ENCODE data around the gene CFAP45. TPM values are rescaled to one million over a fixed set of nuclear protein-coding genes. Genes with fewer than 3 reads are reported as not detected.

Gene CFAP45
- total RNA-seq, 2 experiments from 2014 or later, result 0.63 TPM; not detected in 1

DNA sequence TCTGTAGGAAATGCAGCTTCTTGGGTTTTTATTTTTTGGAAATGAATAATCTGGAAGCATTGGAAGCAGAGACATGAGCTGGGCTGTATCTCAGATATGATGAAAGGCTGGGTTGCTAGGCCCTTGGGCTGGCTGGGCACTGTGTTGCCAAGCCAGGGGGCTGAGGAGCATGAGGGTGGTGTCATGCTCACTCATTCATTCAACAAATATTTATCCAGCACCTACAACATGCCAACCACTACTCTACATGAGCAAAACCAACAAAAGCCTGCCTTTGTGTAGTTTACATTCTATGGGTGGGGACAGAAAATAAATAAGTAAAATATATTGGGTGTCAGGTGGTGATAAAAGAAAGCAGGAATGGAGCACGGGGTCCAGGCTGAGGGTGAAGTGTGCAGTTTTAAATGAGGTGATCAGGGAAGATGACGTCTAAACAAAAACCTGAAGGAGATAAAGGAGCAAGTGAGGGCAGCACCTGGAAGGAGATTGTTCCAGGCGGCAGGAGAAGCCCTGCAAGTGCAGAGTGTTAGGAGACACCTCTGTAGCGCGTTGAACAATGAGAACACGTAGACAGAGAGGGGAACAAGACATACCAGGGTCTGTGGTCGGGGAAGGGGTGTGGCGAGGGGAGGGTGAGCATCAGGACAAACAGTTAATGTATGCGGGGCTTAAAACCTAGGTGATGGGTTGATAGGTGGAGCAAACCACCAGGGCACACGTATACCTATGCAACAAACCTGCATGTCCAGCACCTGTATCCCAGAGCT is 14.5 kb upstream of the CFAP45 start:
- DNase-seq (ENCODE audit: low spot score), result no peak
- Histone ChIP-seq H3K9me3 (ENCODE audit: low read length) (no peaks in the 10 kb centered on the region), H3K36me3 (ENCODE audit: insufficient read depth, low read length) (peaks cover 32% of the 10 kb centered on the region), H3K27ac (ENCODE audit: low read depth, low read length, poor library complexity, severe bottlenecking) (no peak overlapping the region), H3K4me2 (ENCODE audit: low read length) (no peak overlapping the region), H3K79me2 (ENCODE audit: insufficient read depth, low read depth, low read length) (no peaks in the 10 kb centered on the region), H3K9me2 (ENCODE audit: insufficient read depth, low read length) (no peaks in the 10 kb centered on the region), H3K4me1 (ENCODE audit: insufficient read depth, low read length, poor library complexity, severe bottlenecking) (peaks cover 21% of the 10 kb centered on the region), H3K4me3 (ENCODE audit: low read depth, low read length, poor library complexity, severe bottlenecking) (no peak overlapping the region), H4K20me1 (ENCODE audit: insufficient read depth, low read length) (no peaks in the 10 kb centered on the region), H2AFZ (ENCODE audit: low read length) (no peak overlapping the region)
- ChIA-PET CTCF (ENCODE audit: unreplicated experiment) (no interaction called here), POLR2A (interaction anchor here (0.6 kb wide), 1 partner anchor 98 kb away, joined by 3 read pairs; no protein-coding TSS in a partner anchor)
- no TSS peak for BruUV-seq (replicated peaks)
- intact Hi-C loops (cut with micrococcal nuclease; ENCODE audit: unreplicated experiment), result no loop called here
- no peak for TF ChIP-seq EZH2phosphoT487 (IDR thresholded peaks at IDR 0.05; ENCODE audit: borderline replicate concordance, low read depth, low read length)
- TF ChIP-seq, protein P1, sequence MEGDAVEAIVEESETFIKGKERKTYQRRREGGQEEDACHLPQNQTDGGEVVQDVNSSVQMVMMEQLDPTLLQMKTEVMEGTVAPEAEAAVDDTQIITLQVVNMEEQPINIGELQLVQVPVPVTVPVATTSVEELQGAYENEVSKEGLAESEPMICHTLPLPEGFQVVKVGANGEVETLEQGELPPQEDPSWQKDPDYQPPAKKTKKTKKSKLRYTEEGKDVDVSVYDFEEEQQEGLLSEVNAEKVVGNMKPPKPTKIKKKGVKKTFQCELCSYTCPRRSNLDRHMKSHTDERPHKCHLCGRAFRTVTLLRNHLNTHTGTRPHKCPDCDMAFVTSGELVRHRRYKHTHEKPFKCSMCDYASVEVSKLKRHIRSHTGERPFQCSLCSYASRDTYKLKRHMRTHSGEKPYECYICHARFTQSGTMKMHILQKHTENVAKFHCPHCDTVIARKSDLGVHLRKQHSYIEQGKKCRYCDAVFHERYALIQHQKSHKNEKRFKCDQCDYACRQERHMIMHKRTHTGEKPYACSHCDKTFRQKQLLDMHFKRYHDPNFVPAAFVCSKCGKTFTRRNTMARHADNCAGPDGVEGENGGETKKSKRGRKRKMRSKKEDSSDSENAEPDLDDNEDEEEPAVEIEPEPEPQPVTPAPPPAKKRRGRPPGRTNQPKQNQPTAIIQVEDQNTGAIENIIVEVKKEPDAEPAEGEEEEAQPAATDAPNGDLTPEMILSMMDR (conservative IDR thresholded peaks at IDR 0.05; ENCODE audit: low read length), result no peak

DNA sequence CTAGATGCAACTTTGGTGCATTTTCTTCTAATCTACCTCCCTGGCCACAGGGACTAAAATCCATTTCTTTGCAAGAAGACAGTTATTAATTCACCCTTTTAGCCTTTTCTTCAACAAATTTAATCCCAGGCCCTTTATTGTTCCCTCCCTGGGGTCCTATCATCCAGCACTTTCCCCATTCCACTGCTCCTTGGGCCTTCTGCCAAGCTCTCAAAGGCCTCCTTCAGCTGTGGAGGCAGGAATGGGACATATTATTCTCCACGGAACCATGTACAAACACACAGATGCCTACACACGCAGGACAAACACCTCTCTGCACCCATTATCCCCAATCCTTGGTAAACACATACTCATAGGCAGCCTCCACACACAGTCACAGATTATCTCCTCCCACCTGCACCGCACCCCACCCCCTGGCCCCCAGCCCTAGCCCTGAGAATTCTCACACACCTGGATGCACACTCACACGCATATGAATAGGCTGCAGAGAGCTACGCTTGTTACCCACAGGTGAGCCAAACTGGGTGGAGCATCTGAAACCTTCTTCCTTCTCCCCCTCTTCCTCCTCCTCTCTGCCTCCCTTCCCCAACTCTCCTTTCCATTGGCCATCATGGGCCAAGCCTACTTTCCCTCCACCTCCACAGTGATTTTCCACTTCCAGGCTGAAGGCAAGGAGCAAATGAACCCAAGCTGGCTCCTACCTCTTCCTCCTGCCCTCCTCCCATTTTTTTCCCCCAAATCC is 13.7 kb upstream of the CFAP45 start:
- intact Hi-C loops (cut with micrococcal nuclease; ENCODE audit: unreplicated experiment), result no loop called here
- no peak for DNase-seq (ENCODE audit: low spot score)
- Histone ChIP-seq H3K9me3 (ENCODE audit: low read length) (no peaks in the 10 kb centered on the region), H2AFZ (ENCODE audit: low read length) (no peak overlapping the region), H3K4me1 (ENCODE audit: insufficient read depth, low read length, poor library complexity, severe bottlenecking) (peaks cover 21% of the 10 kb centered on the region), H3K27ac (ENCODE audit: low read depth, low read length, poor library complexity, severe bottlenecking) (no peak overlapping the region), H3K9me2 (ENCODE audit: insufficient read depth, low read length) (no peaks in the 10 kb centered on the region), H4K20me1 (ENCODE audit: insufficient read depth, low read length) (no peaks in the 10 kb centered on the region), H3K4me2 (ENCODE audit: low read length) (no peak overlapping the region), H3K36me3 (ENCODE audit: insufficient read depth, low read length) (peaks cover 24% of the 10 kb centered on the region), H3K79me2 (ENCODE audit: insufficient read depth, low read depth, low read length) (no peaks in the 10 kb centered on the region), H3K4me3 (ENCODE audit: low read depth, low read length, poor library complexity, severe bottlenecking) (no peak overlapping the region)
- BruUV-seq (replicated peaks), result no TSS peak
- no peak for TF ChIP-seq EZH2phosphoT487 (IDR thresholded peaks at IDR 0.05; ENCODE audit: borderline replicate concordance, low read depth, low read length)
- TF ChIP-seq, protein P1 (conservative IDR thresholded peaks at IDR 0.05; ENCODE audit: low read length), result no peak
- ChIA-PET CTCF (ENCODE audit: unreplicated experiment) (no interaction called here), POLR2A (no interaction called here)

Measured in OCI-LY7 (cell line).